KMS-11 (cell line): ENCODE results near the gene MYADML2.
"Not testable (repeated sequence)": the region's sequence is repeated elsewhere in the genome, so short reads cannot be mapped to it uniquely, and the experiment has no call there.

Experiments used
- H2AFZ ChIP-seq: fragments of 200-600 bp; sonication (generic); 2 replicates; pipeline ENCODE4 v1.6.1; 2016; ENCODE audit warnings: antibody characterized with exemption, mixed run types, low read depth
- H3K27ac ChIP-seq: fragments of 200-600 bp; sonication (generic); 2 replicates; pipeline ENCODE4 v1.6.1; 2016; ENCODE audit warnings: mild to moderate bottlenecking, mixed run types
- H3K27me3 ChIP-seq: fragments of 200-600 bp; sonication (generic); 2 replicates; pipeline ENCODE4 v1.6.1; 2017; ENCODE audit warnings: mild to moderate bottlenecking, low read depth, mixed run types, moderate library complexity; ENCODE audit not compliant: insufficient read depth
- H3K36me3 ChIP-seq: fragments of 200-600 bp; sonication (generic); 2 replicates; pipeline ENCODE4 v1.6.1; 2017; ENCODE audit warnings: mild to moderate bottlenecking, mixed run types; ENCODE audit not compliant: insufficient read depth
- H3K4me1 ChIP-seq: fragments of 200-600 bp; sonication (generic); 2 replicates; pipeline ENCODE4 v1.6.1; 2016; ENCODE audit warnings: mild to moderate bottlenecking, low read depth, mixed run types; ENCODE audit not compliant: poor library complexity, severe bottlenecking
- H3K4me2 ChIP-seq: fragments of 200-600 bp; sonication (generic); 2 replicates; pipeline ENCODE4 v1.7.0; 2016; ENCODE audit warnings: mild to moderate bottlenecking, mixed run types
- H3K4me3 ChIP-seq: fragments of 200-600 bp; sonication (generic); IDR thresholded peaks from 2 replicates; pipeline ENCODE4 v1.6.1; 2017; ENCODE audit warnings: low read depth, low read length, mixed read lengths; ENCODE audit not compliant: insufficient read depth
- H3K79me2 ChIP-seq: fragments of 200-600 bp; sonication (generic); 2 replicates; pipeline ENCODE4 v1.6.1; 2016; ENCODE audit warnings: low read depth, mixed run types; ENCODE audit not compliant: insufficient read depth
- H3K9ac ChIP-seq: fragments of 200-600 bp; sonication (generic); 2 replicates; pipeline ENCODE4 v1.6.1; 2016; ENCODE audit warnings: mild to moderate bottlenecking, mixed run types
- H4K20me1 ChIP-seq: fragments of 200-600 bp; sonication (generic); 2 replicates; pipeline ENCODE4 v1.6.1; 2016; ENCODE audit warnings: mild to moderate bottlenecking, mixed run types; ENCODE audit not compliant: insufficient read depth
- TF ChIP-seq, protein P1 (sequence below): fragments of 200-600 bp; sonication (generic); conservative IDR thresholded peaks from 2 replicates; pipeline ENCODE4 v1.6.1; 2017; ENCODE audit warnings: low read depth, mild to moderate bottlenecking, antibody characterized with exemption, low read length, moderate library complexity, mixed read lengths

The MYADML2 gene

GRCh38 chr17:81921996-81922565 is 25.0 kb downstream of the MYADML2 start:
- Histone ChIP-seq H2AFZ (no peak overlapping the region), H3K27me3 (no peaks in the 10 kb centered on the region), H3K4me2 (peak overlapping the region; percentile 24; the same call in 1 of the 2 replicates), H3K36me3 (no peaks in the 10 kb centered on the region; the same call in 1 of the 2 replicates), H3K4me3 (no peak overlapping the region), H4K20me1 (0 out of 2 replicates have a peak, but pooled peaks cover 4% of the 10 kb centered on the region), H3K79me2 (peaks cover 86% of the 10 kb centered on the region), H3K4me1 (peaks cover 64% of the 10 kb centered on the region), H3K9ac (no peak overlapping the region), H3K27ac (peak overlapping the region; percentile 14; the same call in 1 of the 2 replicates)
- TF ChIP-seq, protein P1, sequence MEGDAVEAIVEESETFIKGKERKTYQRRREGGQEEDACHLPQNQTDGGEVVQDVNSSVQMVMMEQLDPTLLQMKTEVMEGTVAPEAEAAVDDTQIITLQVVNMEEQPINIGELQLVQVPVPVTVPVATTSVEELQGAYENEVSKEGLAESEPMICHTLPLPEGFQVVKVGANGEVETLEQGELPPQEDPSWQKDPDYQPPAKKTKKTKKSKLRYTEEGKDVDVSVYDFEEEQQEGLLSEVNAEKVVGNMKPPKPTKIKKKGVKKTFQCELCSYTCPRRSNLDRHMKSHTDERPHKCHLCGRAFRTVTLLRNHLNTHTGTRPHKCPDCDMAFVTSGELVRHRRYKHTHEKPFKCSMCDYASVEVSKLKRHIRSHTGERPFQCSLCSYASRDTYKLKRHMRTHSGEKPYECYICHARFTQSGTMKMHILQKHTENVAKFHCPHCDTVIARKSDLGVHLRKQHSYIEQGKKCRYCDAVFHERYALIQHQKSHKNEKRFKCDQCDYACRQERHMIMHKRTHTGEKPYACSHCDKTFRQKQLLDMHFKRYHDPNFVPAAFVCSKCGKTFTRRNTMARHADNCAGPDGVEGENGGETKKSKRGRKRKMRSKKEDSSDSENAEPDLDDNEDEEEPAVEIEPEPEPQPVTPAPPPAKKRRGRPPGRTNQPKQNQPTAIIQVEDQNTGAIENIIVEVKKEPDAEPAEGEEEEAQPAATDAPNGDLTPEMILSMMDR, result no peak

DNA sequence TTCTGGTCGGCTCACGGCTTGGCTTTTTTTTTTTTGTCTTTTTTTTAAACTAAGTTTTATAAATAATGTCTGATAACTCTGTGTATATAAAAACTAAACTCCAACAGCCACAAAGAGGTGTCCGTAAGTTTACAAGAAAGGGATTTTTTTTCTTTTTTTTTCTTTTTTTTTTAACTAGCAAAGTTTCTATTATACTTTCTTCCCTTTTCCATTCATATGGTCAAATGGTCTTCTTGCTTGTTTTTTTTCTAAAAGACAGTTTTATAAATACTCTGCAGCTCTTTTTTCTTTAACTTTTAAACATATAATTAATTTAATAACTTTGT is 25.5 kb downstream of the MYADML2 start:
- H3K4me2 ChIP-seq, result no peak overlapping the region; the same call in 1 of the 2 replicates
- peak overlapping the region; percentile 14; the same call in 1 of the 2 replicates for H3K27ac ChIP-seq
- peaks cover 86% of the 10 kb centered on the region for H3K79me2 ChIP-seq
- TF ChIP-seq, protein P1, result no peak
- no peak overlapping the region for H3K4me3 ChIP-seq
- no peak overlapping the region for H3K9ac ChIP-seq
- H3K36me3 ChIP-seq, result no peaks in the 10 kb centered on the region; the same call in 1 of the 2 replicates
- no peak overlapping the region for H2AFZ ChIP-seq
- 0 out of 2 replicates have a peak, but pooled peaks cover 9% of the 10 kb centered on the region for H4K20me1 ChIP-seq
- H3K27me3 ChIP-seq, result no peaks in the 10 kb centered on the region
- peaks cover 70% of the 10 kb centered on the region for H3K4me1 ChIP-seq

DNA sequence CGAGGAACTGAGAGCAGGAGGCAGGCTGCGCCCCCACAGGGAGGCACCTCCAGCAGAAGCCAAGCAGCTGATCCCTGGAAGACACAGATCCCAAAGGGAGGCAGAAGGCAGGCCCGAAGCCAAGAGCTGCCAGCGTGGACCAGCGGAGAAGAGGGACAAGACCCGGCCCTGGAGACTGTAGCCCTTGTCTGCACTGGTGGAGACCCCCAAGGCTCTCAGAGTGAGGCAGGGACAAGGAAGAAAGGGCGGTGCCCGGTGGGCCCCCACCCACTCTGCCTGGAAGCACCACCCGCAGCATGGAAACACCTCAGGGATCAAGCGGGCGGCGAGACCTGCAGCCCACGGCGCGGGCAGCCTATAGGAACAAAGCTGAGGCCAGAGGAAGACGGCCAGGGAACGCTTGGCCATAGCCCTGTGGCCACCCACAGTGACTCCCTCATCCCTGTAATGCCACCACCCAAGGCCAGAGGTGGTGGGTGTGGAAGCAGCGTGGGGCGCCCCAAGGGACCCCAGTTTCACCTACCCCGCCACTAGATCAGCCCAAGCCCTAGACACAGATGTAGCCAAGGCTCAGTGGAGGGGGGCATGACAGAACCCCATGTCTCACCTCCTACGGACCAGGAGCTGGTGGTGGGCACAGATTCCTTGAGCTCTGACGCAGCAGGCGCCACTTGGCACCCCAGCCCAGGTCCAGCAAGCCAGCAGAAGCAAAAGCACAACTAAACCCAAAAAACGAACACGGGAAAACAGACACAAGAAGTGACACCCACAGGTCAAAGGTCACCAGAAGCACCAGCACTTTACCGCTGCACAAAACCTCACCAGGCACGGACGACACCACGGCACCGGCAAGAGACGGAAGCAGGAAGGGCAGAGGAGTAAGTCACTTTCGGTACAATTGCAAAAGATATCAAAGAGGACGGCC is 26.2 kb downstream of the MYADML2 start:
- Histone ChIP-seq H3K27me3 (no peaks in the 10 kb centered on the region), H3K36me3 (peaks cover 4% of the 10 kb centered on the region; the same call in 1 of the 2 replicates), H4K20me1 (0 out of 2 replicates have a peak, but pooled peaks cover 9% of the 10 kb centered on the region), H3K4me1 (peaks cover 71% of the 10 kb centered on the region), H2AFZ (no peak overlapping the region), H3K4me3 (no peak overlapping the region), H3K27ac (no peak overlapping the region; the same call in 1 of the 2 replicates), H3K79me2 (peaks cover 86% of the 10 kb centered on the region), H3K9ac (no peak overlapping the region), H3K4me2 (no peak overlapping the region; the same call in 1 of the 2 replicates)
- TF ChIP-seq, protein P1, result no peak

DNA sequence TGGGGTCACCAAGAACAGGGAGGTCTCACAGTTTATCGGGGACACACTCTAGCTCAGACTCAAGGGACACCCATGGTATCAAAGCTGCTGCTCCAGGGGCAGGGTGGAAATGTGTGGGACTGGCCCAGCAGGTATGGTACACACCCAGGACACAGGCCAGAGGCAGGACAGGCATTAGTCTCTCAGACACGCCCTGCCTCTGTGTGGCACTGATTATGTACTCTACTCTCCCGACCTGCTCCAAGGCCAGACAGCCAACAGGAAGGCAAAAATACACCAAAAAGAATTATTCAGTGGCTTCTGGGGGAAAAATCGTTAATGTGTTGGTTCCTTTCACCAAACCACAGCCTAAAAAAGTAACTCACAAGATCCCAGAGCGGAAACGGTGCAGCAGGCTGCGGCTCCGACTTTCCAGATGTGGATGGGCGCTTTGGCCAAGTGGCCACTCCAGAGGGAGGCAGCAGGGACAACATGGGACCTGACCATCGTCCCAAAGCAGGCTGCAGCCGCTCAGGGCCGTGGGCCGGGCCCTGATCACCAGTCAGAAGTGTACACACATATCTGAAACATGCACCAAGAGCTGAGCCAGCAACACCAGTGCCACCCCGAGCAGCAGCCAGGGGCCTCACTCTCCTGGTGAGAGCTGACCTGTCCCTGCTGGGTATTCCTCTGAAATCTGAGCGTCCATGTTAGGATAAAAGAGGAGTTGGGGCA is 28.0 kb downstream of the MYADML2 start:
- Histone ChIP-seq H4K20me1 (0 out of 2 replicates have a peak, but pooled peaks cover 9% of the 10 kb centered on the region), H2AFZ (no peak overlapping the region), H3K36me3 (peaks cover 14% of the 10 kb centered on the region; the same call in 1 of the 2 replicates), H3K27ac (no peak overlapping the region), H3K79me2 (peaks cover 76% of the 10 kb centered on the region), H3K4me2 (no peak overlapping the region; the same call in 1 of the 2 replicates), H3K9ac (no peak overlapping the region), H3K4me1 (peaks cover 55% of the 10 kb centered on the region), H3K4me3 (no peak overlapping the region), H3K27me3 (no peaks in the 10 kb centered on the region)
- TF ChIP-seq, protein P1, result no peak

- Histone ChIP-seq H3K36me3 (peaks cover 18% of the 10 kb centered on the region; the same call in 1 of the 2 replicates), H3K4me2 (peak overlapping the region; percentile 72), H3K79me2 (peaks cover 69% of the 10 kb centered on the region), H3K4me1 (peaks cover 49% of the 10 kb centered on the region)
- H3K27ac ChIP-seq, H4K20me1 ChIP-seq, H2AFZ ChIP-seq, H3K27me3 ChIP-seq, H3K4me3 ChIP-seq, H3K9ac ChIP-seq: not testable (repeated sequence)
Measured at GRCh38 chr17:81918333-81918669, 28.7 kb downstream of the MYADML2 start.
